Tibial nerve (tissue), 4 donors: Measurements from ENCODE around the gene LTBP1.

ENCODE experiments used
- CTCF ChIP-seq, 5 experiments: fragments of 200-600 bp in 3 of 5; fragments of 450-650 bp in 2 of 5; sonication (generic) in 3 of 5; IDR thresholded peaks; one replicate each; pipeline ENCODE4 v1.5.1; 2016 to 2019; ENCODE audit warnings: antibody characterized with exemption in 5 of 5, mild to moderate bottlenecking in 3 of 5, moderate library complexity in 2 of 5
- EP300 ChIP-seq, 2 donors: sonication (generic); formaldehyde crosslinking; IDR thresholded peaks; one replicate each; pipeline ENCODE4 v1.6.1; 2017; ENCODE audit warnings: antibody characterized with exemption in 2 of 2, mild to moderate bottlenecking in 1 of 2
- POLR2A ChIP-seq, 2 donors: fragments of 450-650 bp; IDR thresholded peaks; one replicate each; pipeline ENCODE4 v1.6.1; 2017; ENCODE audit warnings: antibody characterized with exemption in 2 of 2, mild to moderate bottlenecking in 2 of 2, moderate library complexity in 2 of 2

- TF ChIP-seq CTCF (IDR thresholded peaks at IDR 0.05) (no peak), POLR2A (IDR thresholded peaks at IDR 0.05) (no peak), EP300 (IDR thresholded peaks at IDR 0.05) (no peak)
Observed at GRCh38 chr2:33375054-33375453, 428.3 kb downstream of the LTBP1 start.
